Measurements from ENCODE around the gene RPS6KA2.

GRCh38 chr6:166639921-166640320, 12.9 kb upstream of the RPS6KA2 start:
- no peak for TF ChIP-seq CTCF (IDR thresholded peaks at IDR 0.05)
- no peak for TF ChIP-seq POLR2A (IDR thresholded peaks at IDR 0.05)

All from Peyer's patch (tissue), 4 donors.